Adrenal gland (tissue), 12 donors: Measurements from ENCODE around the gene CDC42EP4. TPM values are rescaled to one million over a fixed set of nuclear protein-coding genes. Genes with fewer than 3 reads are reported as not detected.

Source experiments
- DNase-seq, 7 donors: peaks; one replicate each; pipeline ENCODE4 v3.0.0-alpha.2; 2019 to 2020
- H3K27ac ChIP-seq, 5 donors: fragments of 200-600 bp; sonication (generic) in 4 of 5; 1 replicate in 3 of 5; 2 replicates in 2 of 5; pipeline versions ENCODE4 v1.5.1 to v1.8.0; 2016 to 2020; ENCODE audit warnings: mild to moderate bottlenecking in 1 of 5
- H3K27me3 ChIP-seq: fragments of 200-600 bp; 2 replicates; pipeline ENCODE4 v1.8.0; 2021
- H3K36me3 ChIP-seq, 2 donors: fragments of 200-600 bp; replicated peaks in 1 of 2; 1 replicate in 1 of 2; 2 replicates in 1 of 2; pipeline versions ENCODE4 v1.5.1 to v1.8.0; 2018 to 2022
- H3K4me1 ChIP-seq, 2 donors: fragments of 200-600 bp; replicated peaks in 1 of 2; 1 replicate in 1 of 2; 2 replicates in 1 of 2; pipeline versions ENCODE4 v1.5.1 to v1.8.0; 2018 to 2021
- H3K4me3 ChIP-seq, 4 donors: fragments of 200-600 bp; sonication (generic) in 3 of 4; one replicate each; pipeline ENCODE4 v1.5.1; 2016 to 2018
- H3K9me3 ChIP-seq, 3 donors: fragments of 200-600 bp; sonication (generic) in 1 of 3; replicated peaks in 1 of 3; 1 replicate in 2 of 3; 2 replicates in 1 of 3; pipeline versions ENCODE4 v1.5.1 to v1.8.0; 2016 to 2021
- CTCF ChIP-seq, 6 experiments: fragments of 450-650 bp in 4 of 6; fragments of 200-600 bp in 2 of 6; sonication (generic) in 1 of 6; IDR thresholded peaks; 1 replicate in 5 of 6; 2 replicates in 1 of 6; pipeline versions ENCODE4 v1.5.1 to v1.8.0; 2016 to 2021; ENCODE audit warnings: antibody characterized with exemption in 6 of 6, mild to moderate bottlenecking in 2 of 6, moderate library complexity in 1 of 6
- POLR2A ChIP-seq, 2 donors: fragments of 450-650 bp; IDR thresholded peaks; one replicate each; pipeline ENCODE4 v1.6.1; 2017; ENCODE audit warnings: antibody characterized with exemption in 2 of 2, mild to moderate bottlenecking in 2 of 2, moderate library complexity in 1 of 2
- WGBS, 4 donors: extraction: QIAGEN DNeasy Blood & Tissue Kit in 2 of 4; methylation state at CpG; one replicate each; pipeline versions ENCODE4 v1.1.5 to v1.1.7; 2013 to 2017; 5-methylcytosine and 5-hydroxymethylcytosine counted together
- intact Hi-C, 2 donors: fragments of 100-400 bp; cut with DNase I; formaldehyde crosslinking; loops; one replicate each; pipeline versions ENCODE4 v1.14.1 to v1.15.0; 2022 to 2023
- polyA plus RNA-seq, 3 donors: library from polyadenylated mRNA; stranded (reverse); fragments of 200-250 nt in 2 of 3; fragments of 350-450 nt in 1 of 3; fragmentation: Illumina TruSeq in 1 of 3; extraction: RNeasy Lipid Tissue Mini Kit (QIAGEN cat#74804) in 1 of 3; gene quantifications; one replicate each; pipeline ENCODE4 v1.2.3, GENCODE V29; 2013 to 2014
- total RNA-seq, 9 donors: library from RNA; depleted of rRNA in 4 of 9; stranded (reverse); fragments of >200 nt in 4 of 9; fragments of 120-200 nt in 1 of 9; fragmentation: NEBNext Ultra II Directional in 1 of 9; extraction: Animal tissue kit (Norgen Biotek cat#: 25700) in 1 of 9; gene quantifications; one replicate each; pipeline versions ENCODE4 v1.1.0 to v1.2.4, GENCODE V29; 2013 to 2023
- donor health status: healthy with polysubstance abuse.
- donor health status: Bipolar disorder and iron deficiency.
- donor health status: DM: yes; HTN: yes; CAD: no.
- donor health status: DM: no; HTN: no; CAD: no.
- donor health status: DM: no; HTN: no; CAD: no.
- donor health status: DM: yes; HTN: yes; CAD: no.

CDC42EP4 gene
- total and polyA plus RNA-seq, 12 donors: 24.4 to 172 (median 96.5) TPM

GRCh38 chr17:73278049-73278464, 33.7 kb downstream of the CDC42EP4 start:
- Histone ChIP-seq H3K4me3 (no peak overlapping the region), H3K4me1 (peaks cover 24 to 31% of the 10 kb centered on the region in 2 donors), H3K9me3 (no peaks in the 10 kb centered on the region), H3K27me3 (no peaks in the 10 kb centered on the region), H3K27ac (peak overlapping the region; percentile 2 to 89 (median 79)), H3K36me3 (no peaks in the 10 kb centered on the region)
- peak in 3 of 7 donors; percentile 42 to 59 (median 53) for DNase-seq
- 45 to 50% (median 49%) methylated on average over 7 of the region's 7 CpGs for WGBS, 4 donors
- no peak for TF ChIP-seq CTCF (IDR thresholded peaks at IDR 0.05)
- TF ChIP-seq POLR2A (IDR thresholded peaks at IDR 0.05): no peak
- intact Hi-C loops: no loop called here

- DNase-seq: no peak
- H3K4me3 ChIP-seq: no peak overlapping the region
- no peaks in the 10 kb centered on the region for H3K9me3 ChIP-seq
- H3K36me3 ChIP-seq: no peaks in the 10 kb centered on the region
- WGBS, 4 donors: 93 to 100% (median 97%) methylated on average over 4 of the region's 4 CpGs
- intact Hi-C loops: no loop called here
- H3K4me1 ChIP-seq: peaks cover 19 to 22% of the 10 kb centered on the region in 2 donors
- no peak for TF ChIP-seq POLR2A (IDR thresholded peaks at IDR 0.05)
- no peak for TF ChIP-seq CTCF (IDR thresholded peaks at IDR 0.05)
- H3K27ac ChIP-seq: no peak overlapping the region
- H3K27me3 ChIP-seq: no peaks in the 10 kb centered on the region
Measured at GRCh38 chr17:73274490-73274889, 37.3 kb downstream of the CDC42EP4 start.

GRCh38 chr17:73272906-73273218, 38.9 kb downstream of the CDC42EP4 start:
- no peak for TF ChIP-seq POLR2A (IDR thresholded peaks at IDR 0.05)
- no peak for TF ChIP-seq CTCF (IDR thresholded peaks at IDR 0.05)
- peaks cover 3 to 5% of the 10 kb centered on the region in 2 donors for H3K4me1 ChIP-seq
- no peaks in the 10 kb centered on the region for H3K27me3 ChIP-seq
- H3K27ac ChIP-seq: no peak overlapping the region
- intact Hi-C loops: no loop called here
- H3K9me3 ChIP-seq: no peaks in the 10 kb centered on the region
- 52 to 68% (median 65%) methylated on average over 6 to 8 of the region's 8 CpGs for WGBS, 4 donors
- no peak overlapping the region for H3K4me3 ChIP-seq
- no peaks in the 10 kb centered on the region for H3K36me3 ChIP-seq
- DNase-seq: no peak

- no peak overlapping the region for H3K27ac ChIP-seq
- DNase-seq: no peak
- WGBS, 4 donors: 85 to 92% (median 90%) methylated on average over 8 to 9 of the region's 9 CpGs
- no peak overlapping the region for H3K4me3 ChIP-seq
- TF ChIP-seq POLR2A (IDR thresholded peaks at IDR 0.05) (no peak), CTCF (IDR thresholded peaks at IDR 0.05) (no peak)
- H3K27me3 ChIP-seq: no peaks in the 10 kb centered on the region
- H3K4me1 ChIP-seq: no peaks in the 10 kb centered on the region
- intact Hi-C loops: no loop called here
- H3K36me3 ChIP-seq: no peaks in the 10 kb centered on the region
- no peaks in the 10 kb centered on the region for H3K9me3 ChIP-seq
Measured at GRCh38 chr17:73271072-73271471, 40.7 kb downstream of the CDC42EP4 start.
